ENCODE results near the gene TMPRSS11E.

DNA sequence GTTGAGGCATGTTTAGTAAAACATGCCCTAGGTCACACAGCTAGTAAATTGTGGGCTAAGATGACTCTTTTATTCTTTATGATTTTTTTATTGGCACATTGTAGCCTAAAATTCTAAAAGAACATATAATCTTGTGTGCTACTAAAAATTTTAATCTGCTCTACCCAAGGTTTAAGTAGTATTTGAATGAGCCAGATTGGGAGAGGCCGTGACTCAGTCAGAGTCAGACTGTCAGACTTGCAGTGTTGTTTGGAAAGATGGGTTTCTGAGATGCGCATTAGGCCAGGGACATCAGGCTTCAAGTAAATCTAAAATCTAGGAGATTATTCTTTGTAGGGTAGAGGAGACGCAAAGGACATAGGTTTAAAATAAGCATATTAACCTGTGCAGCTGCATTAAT is 30.7 kb upstream of the TMPRSS11E start:
- TF ChIP-seq, protein P1, sequence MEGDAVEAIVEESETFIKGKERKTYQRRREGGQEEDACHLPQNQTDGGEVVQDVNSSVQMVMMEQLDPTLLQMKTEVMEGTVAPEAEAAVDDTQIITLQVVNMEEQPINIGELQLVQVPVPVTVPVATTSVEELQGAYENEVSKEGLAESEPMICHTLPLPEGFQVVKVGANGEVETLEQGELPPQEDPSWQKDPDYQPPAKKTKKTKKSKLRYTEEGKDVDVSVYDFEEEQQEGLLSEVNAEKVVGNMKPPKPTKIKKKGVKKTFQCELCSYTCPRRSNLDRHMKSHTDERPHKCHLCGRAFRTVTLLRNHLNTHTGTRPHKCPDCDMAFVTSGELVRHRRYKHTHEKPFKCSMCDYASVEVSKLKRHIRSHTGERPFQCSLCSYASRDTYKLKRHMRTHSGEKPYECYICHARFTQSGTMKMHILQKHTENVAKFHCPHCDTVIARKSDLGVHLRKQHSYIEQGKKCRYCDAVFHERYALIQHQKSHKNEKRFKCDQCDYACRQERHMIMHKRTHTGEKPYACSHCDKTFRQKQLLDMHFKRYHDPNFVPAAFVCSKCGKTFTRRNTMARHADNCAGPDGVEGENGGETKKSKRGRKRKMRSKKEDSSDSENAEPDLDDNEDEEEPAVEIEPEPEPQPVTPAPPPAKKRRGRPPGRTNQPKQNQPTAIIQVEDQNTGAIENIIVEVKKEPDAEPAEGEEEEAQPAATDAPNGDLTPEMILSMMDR (IDR thresholded peaks at IDR 0.05), result no peak
- no peak for TF ChIP-seq POLR2A (IDR thresholded peaks at IDR 0.05)
- no peak for TF ChIP-seq POLR2AphosphoS5 (IDR thresholded peaks at IDR 0.05)

Measured in suprapubic skin (tissue), 4 donors.